GM06990 (cell line): Measurements from ENCODE around the gene SUGCT.

Source experiments
- DNase-seq: peaks from one replicate; pipeline ENCODE4 v3.0.0-alpha.2; 2011; ENCODE audit not compliant: insufficient read length; ENCODE audit errors: extremely low read depth
- H3K27me3 ChIP-seq: replicated peaks from 2 replicates; pipeline ENCODE4 v1.6.0; 2011; ENCODE audit warnings: low read length; ENCODE audit not compliant: control insufficient read depth, insufficient read depth
- H3K36me3 ChIP-seq: 2 replicates; pipeline ENCODE4 v1.5.1; 2011; ENCODE audit warnings: low read length; ENCODE audit not compliant: control insufficient read depth, insufficient read depth
- H3K4me3 ChIP-seq: replicated peaks from 2 replicates; pipeline ENCODE4 v1.5.1; 2011; ENCODE audit warnings: low read depth, mild to moderate bottlenecking, control low read depth, low read length
- CTCF ChIP-seq: IDR thresholded peaks from 2 replicates; pipeline ENCODE4 v1.5.1; 2011; ENCODE audit warnings: low read length, control low read depth, mild to moderate bottlenecking, inconsistent platforms; ENCODE audit not compliant: insufficient read depth, poor library complexity, severe bottlenecking

Gene SUGCT

GRCh38 chr7:40721342-40721949, 586.6 kb downstream of the SUGCT start:
- DNase-seq: no peak
- no peaks in the 10 kb centered on the region for H3K27me3 ChIP-seq
- H3K4me3 ChIP-seq: no peak overlapping the region
- no peaks in the 10 kb centered on the region for H3K36me3 ChIP-seq
- no peak for TF ChIP-seq CTCF

- TF ChIP-seq CTCF: no peak
- H3K27me3 ChIP-seq: no peaks in the 10 kb centered on the region
- H3K36me3 ChIP-seq: no peaks in the 10 kb centered on the region
- DNase-seq: no peak
- no peak overlapping the region for H3K4me3 ChIP-seq
Observed at GRCh38 chr7:40722242-40722641, 587.4 kb downstream of the SUGCT start.

- H3K4me3 ChIP-seq: no peak overlapping the region
- no peak for TF ChIP-seq CTCF
- H3K27me3 ChIP-seq: no peaks in the 10 kb centered on the region
- DNase-seq: no peak
- no peaks in the 10 kb centered on the region for H3K36me3 ChIP-seq
Observed at GRCh38 chr7:40723829-40724228, 589.0 kb downstream of the SUGCT start.

- DNase-seq: no peak
- Histone ChIP-seq H3K27me3 (no peaks in the 10 kb centered on the region), H3K36me3 (no peaks in the 10 kb centered on the region), H3K4me3 (no peak overlapping the region)
- no peak for TF ChIP-seq CTCF
Observed at GRCh38 chr7:40726559-40726958, 591.8 kb downstream of the SUGCT start.

- no peaks in the 10 kb centered on the region; the same call in none of the 2 replicates for H3K27me3 ChIP-seq
- no peak for TF ChIP-seq CTCF
- no peaks in the 10 kb centered on the region for H3K36me3 ChIP-seq
Observed at GRCh38 chr7:40733114-40733513, 598.3 kb downstream of the SUGCT start.

GRCh38 chr7:40733578-40733977, 598.8 kb downstream of the SUGCT start:
- DNase-seq: no peak
- TF ChIP-seq CTCF: no peak
- Histone ChIP-seq H3K27me3 (no peaks in the 10 kb centered on the region; the same call in none of the 2 replicates), H3K36me3 (no peaks in the 10 kb centered on the region), H3K4me3 (no peak overlapping the region)

More at GRCh38 chr7:40733114-40733513, 598.3 kb downstream of the SUGCT start:
- no peak for DNase-seq
- H3K4me3 ChIP-seq: no peak overlapping the region
